ENCODE results near the gene EIF3CL. TPM values are rescaled to one million over a fixed set of nuclear protein-coding genes. Genes with fewer than 3 reads are reported as not detected.
"Not testable (repeated sequence)": the region's sequence is repeated elsewhere in the genome, so short reads cannot be mapped to it uniquely, and the experiment has no call there.

Gene EIF3CL
- total and polyA plus RNA-seq, 12 donors, result 32.4 to 313 (median 68.2) TPM

DNA sequence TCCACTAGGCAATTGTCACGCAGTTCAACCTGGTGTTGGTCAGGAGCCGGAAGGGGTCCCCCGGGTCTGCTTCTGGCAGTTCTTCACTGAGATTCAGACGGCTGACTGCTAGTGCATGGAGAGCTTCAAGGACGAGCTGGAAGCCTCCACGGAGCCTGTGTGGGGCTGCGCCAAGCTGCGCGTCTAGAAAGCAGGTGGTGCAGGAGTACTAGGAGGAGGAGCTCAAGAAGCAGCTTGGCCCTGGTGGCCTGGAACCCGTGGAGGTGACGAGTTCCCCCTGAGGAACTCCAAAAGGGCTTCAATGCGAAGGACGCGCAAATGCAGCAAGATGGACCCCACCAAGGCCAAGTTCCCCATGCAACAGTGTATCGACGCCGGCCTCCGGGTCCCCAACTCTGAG, 10.9 kb upstream of the EIF3CL start:
- H3K9me3 ChIP-seq (replicated peaks in 1 of 3); intact Hi-C loops (cut with DNase I); DNase-seq: not testable (repeated sequence)

DNA sequence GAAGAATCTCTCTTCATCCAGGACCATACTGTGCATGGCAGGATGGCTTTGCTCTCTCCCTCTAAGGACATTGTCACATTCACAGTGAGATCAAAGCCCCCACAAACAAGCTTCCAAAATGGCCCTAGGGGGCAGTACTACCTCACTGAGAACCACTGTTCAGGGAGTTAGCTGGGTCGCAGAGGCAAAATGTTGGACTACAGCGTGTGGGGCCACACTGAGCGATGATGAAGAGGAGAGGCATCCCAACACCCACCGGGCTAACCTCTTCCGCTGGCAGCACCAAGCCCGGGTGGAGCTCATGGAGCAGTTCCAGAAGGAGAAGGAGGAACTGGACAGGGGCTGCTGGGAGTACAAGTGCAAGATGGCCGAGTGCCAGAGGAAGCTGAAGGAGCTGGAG, 9.9 kb upstream of the EIF3CL start:
- H3K27me3 ChIP-seq; intact Hi-C loops (cut with DNase I); H3K4me1 ChIP-seq (replicated peaks in 1 of 2); H3K4me3 ChIP-seq; H3K9me3 ChIP-seq (replicated peaks in 1 of 3); H3K36me3 ChIP-seq (replicated peaks in 1 of 2); H3K27ac ChIP-seq; DNase-seq: not testable (repeated sequence)
- WGBS, 4 donors, result no CpG with 5 or more reads among the region's 7 CpGs

More for the DNA sequence above, 10.9 kb upstream of the EIF3CL start:
- not testable (repeated sequence) for H3K27ac ChIP-seq; H3K4me1 ChIP-seq (replicated peaks in 1 of 2); H3K4me3 ChIP-seq; H3K36me3 ChIP-seq (replicated peaks in 1 of 2); H3K27me3 ChIP-seq
- 77 to 87% (median 85%) methylated on average over 12 to 14 of the region's 18 CpGs for WGBS, 4 donors

DNA sequence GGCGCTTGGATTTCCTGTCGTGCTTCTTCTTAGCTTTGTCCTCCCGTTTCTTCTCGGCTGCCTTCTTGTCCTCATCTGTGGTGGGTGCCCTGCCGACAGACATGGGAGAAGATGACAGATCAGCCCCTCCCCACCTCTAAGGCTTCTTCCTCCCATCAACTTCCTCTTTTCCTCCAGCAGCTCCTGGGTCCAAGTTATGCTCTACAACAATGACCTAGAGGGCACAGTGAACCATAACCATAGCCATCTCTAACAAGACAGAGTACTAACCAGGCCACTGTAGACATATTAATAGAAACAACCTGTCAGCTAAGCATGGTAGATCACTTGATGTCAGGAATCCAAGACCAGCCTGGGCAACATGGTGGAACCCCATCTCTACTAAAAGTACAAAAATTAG, 11.6 kb downstream of the EIF3CL start:
- H3K27ac ChIP-seq, result not testable (repeated sequence)
- WGBS, 4 donors, result no CpG with 5 or more reads among the region's 5 CpGs

DNA sequence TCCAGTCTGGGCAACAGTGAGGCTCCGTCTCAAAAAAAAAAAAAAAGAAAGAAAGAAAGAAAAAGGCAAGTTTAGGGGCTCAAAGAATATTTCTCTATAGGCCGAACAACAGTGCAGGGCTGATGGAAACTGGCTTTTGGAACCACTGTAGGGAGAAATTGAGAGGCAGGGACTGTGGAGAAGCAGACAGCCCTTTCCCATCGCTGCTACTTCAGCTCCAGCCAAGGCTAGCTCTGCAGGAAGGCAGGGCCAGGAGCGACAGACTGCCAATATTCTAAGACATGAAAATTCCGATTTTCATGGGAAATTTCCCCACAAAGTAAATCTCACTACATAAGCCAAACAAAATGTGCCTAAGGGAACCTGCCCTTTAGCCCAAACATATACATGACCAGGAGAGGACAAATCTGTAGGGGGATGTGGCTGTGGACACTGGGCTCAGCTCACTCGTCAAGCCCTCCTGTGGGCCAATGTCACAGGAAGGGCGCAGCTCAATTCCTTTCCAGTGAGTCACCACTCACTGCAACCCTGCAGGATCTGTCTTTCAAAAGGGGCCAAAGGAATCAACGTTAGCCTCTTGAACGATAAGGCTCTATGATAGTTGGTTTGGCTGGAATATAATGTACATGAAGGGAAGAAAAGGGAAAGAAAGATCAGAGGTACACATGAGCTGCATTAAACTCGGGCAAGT, 21.3 kb downstream of the EIF3CL start:
- H3K27me3 ChIP-seq; H3K9me3 ChIP-seq (replicated peaks in 1 of 3); H3K36me3 ChIP-seq (replicated peaks in 1 of 2); intact Hi-C loops (cut with DNase I); H3K27ac ChIP-seq; H3K4me1 ChIP-seq (replicated peaks in 1 of 2); H3K4me3 ChIP-seq; DNase-seq: not testable (repeated sequence)
- WGBS, 4 donors, result 40 to 79% (median 55%) methylated on average over 1 to 2 of the region's 10 CpGs; no CpG with 5 or more reads in 1 of the 4 donors

More for the DNA sequence above, 11.6 kb downstream of the EIF3CL start:
- H3K4me3 ChIP-seq; H3K27me3 ChIP-seq; intact Hi-C loops (cut with DNase I); DNase-seq; H3K4me1 ChIP-seq (replicated peaks in 1 of 2); H3K36me3 ChIP-seq (replicated peaks in 1 of 2); H3K9me3 ChIP-seq (replicated peaks in 1 of 3): not testable (repeated sequence)

DNA sequence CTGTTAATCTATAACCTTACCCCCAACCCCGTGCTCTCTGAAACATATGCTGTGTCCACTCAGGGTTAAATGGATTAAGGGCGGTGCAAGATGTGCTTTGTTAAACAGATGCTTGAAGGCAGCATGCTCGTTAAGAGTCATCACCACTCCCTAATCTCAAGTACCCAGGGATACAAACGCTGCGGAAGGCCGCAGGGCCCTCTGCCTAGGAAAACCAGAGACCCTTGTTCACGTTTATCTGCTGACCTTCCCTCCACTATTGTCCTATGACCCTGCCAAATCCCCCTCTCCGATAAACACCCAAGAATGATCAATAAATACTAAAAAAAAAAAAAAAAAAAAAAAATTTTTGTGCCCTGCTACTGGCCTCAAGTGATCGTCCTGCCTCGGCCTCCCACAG, 25.8 kb downstream of the EIF3CL start:
- peak in 2 of 7 donors; percentile 6 to 33 for DNase-seq
- H3K36me3 ChIP-seq (replicated peaks in 1 of 2); H3K27me3 ChIP-seq; intact Hi-C loops (cut with DNase I); H3K4me1 ChIP-seq (replicated peaks in 1 of 2); H3K27ac ChIP-seq; H3K4me3 ChIP-seq; H3K9me3 ChIP-seq (replicated peaks in 1 of 3): not testable (repeated sequence)
- 90 to 98% (median 94%) methylated on average over 4 to 8 of the region's 10 CpGs for WGBS, 4 donors

DNA sequence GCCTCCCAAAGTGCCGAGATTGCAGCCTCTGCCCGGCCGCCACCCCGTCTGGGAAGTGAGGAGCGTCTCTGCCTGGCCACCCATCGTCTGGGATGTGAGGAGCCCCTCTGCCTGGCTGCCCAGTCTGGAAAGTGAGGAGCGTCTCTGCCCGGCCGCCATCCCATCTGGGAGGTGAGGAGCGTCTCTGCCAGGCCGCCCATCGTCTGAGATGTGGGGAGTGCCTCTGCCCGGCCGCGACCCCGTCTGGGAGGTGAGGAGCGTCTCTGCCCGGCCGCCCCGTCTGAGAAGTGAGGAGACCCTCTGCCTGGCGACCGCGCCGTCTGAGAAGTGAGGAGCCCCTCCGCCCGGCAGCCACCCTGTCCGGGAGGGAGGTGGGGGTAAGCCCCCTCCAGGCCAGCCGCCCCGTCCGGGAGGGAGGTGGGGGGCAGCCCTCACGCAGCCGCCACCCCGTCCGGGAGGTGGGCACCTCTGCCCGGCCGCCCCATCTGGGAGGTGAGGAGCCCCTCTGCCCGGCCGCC, 26.5 kb downstream of the EIF3CL start:
- H3K4me3 ChIP-seq; intact Hi-C loops (cut with DNase I); H3K27ac ChIP-seq; H3K9me3 ChIP-seq (replicated peaks in 1 of 3); H3K4me1 ChIP-seq (replicated peaks in 1 of 2); H3K36me3 ChIP-seq (replicated peaks in 1 of 2); H3K27me3 ChIP-seq: not testable (repeated sequence)
- peak in 2 of 7 donors; percentile 3 to 4 for DNase-seq
- WGBS, 4 donors, result 91 to 98% (median 95%) methylated on average over 15 to 28 of the region's 38 CpGs; no CpG with 5 or more reads in 1 of the 4 donors

DNA sequence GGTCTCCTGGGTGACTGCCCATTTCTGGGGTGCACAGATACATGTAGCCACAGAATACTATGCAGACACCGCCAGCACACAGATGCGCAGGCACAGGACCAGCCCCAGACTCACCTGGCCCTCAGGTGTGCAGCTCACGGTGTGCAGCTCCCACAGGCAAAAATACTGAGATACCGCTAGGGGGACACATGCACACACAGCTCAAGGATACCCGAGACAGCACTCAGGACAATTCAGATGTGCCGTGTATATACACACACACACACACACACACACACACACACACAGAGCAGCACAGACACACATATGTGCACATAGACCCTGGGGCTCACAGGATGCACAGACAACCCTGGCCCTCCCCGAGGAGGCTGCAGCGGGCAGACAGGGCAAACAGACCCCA, 28.5 kb downstream of the EIF3CL start:
- H3K4me3 ChIP-seq; H3K4me1 ChIP-seq (replicated peaks in 1 of 2); H3K9me3 ChIP-seq (replicated peaks in 1 of 3); intact Hi-C loops (cut with DNase I); H3K27me3 ChIP-seq; H3K36me3 ChIP-seq (replicated peaks in 1 of 2); H3K27ac ChIP-seq: not testable (repeated sequence)
- peak in 2 of 7 donors; percentile 12 to 43 for DNase-seq
- 0 to 6% (median 3%) methylated on average over 1 to 2 of the region's 8 CpGs; no CpG with 5 or more reads in 1 of the 4 donors for WGBS, 4 donors

DNA sequence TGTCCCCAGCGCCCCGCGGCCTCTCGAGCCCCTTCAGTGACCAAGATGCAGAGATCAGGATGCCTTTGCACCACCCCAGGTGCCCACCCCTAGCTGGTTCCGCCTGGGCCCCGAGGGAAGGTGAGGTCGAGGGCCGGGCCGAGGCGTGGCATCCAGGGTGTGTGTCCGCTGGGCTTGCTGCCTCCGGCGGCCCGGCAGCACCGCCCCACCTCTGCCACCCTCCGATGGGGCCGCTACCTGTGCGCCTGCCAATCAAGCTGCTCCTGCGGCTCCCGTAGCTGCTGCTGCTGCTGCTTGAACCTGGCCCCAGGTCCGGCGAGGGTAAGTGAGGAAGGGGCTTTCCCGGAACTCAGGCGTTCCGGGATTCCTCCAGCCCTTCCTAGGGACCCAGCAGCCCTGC, 29.4 kb downstream of the EIF3CL start:
- 0 to 1% methylated on average over 2 to 10 of the region's 25 CpGs; no CpG with 5 or more reads in 2 of the 4 donors for WGBS, 4 donors
- DNase-seq; intact Hi-C loops (cut with DNase I); H3K9me3 ChIP-seq (replicated peaks in 1 of 3); H3K36me3 ChIP-seq (replicated peaks in 1 of 2); H3K4me3 ChIP-seq; H3K27ac ChIP-seq; H3K4me1 ChIP-seq (replicated peaks in 1 of 2); H3K27me3 ChIP-seq: not testable (repeated sequence)

DNA sequence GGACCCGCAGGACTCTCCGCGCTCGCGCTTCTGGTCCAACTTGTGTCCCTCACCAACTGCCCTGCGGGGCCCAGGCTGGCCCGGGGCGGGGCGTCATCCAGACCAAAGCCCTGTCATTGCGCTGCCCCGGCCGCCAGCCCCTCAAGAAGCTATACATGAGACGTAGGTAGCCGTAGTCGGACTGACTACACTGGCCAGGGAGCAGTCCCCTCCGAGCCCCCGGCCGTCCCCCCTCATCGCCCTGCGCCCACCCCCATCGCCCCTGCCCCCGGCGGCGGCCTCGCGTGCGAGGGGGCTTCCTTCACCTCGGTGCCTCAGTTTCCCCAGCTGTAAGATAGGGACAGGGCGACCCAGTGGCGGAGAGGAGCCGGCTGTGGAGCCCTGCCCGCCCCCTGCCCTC, 35.7 kb downstream of the EIF3CL start:
- H3K9me3 ChIP-seq (replicated peaks in 1 of 3); H3K27ac ChIP-seq; intact Hi-C loops (cut with DNase I); H3K4me1 ChIP-seq (replicated peaks in 1 of 2); H3K4me3 ChIP-seq; H3K27me3 ChIP-seq; H3K36me3 ChIP-seq (replicated peaks in 1 of 2): not testable (repeated sequence)
- 5 to 20% (median 13%) methylated on average over 4 to 25 of the region's 32 CpGs; no CpG with 5 or more reads in 1 of the 4 donors for WGBS, 4 donors
- DNase-seq, result peak in 1 of 7 donors; percentile 6

DNA sequence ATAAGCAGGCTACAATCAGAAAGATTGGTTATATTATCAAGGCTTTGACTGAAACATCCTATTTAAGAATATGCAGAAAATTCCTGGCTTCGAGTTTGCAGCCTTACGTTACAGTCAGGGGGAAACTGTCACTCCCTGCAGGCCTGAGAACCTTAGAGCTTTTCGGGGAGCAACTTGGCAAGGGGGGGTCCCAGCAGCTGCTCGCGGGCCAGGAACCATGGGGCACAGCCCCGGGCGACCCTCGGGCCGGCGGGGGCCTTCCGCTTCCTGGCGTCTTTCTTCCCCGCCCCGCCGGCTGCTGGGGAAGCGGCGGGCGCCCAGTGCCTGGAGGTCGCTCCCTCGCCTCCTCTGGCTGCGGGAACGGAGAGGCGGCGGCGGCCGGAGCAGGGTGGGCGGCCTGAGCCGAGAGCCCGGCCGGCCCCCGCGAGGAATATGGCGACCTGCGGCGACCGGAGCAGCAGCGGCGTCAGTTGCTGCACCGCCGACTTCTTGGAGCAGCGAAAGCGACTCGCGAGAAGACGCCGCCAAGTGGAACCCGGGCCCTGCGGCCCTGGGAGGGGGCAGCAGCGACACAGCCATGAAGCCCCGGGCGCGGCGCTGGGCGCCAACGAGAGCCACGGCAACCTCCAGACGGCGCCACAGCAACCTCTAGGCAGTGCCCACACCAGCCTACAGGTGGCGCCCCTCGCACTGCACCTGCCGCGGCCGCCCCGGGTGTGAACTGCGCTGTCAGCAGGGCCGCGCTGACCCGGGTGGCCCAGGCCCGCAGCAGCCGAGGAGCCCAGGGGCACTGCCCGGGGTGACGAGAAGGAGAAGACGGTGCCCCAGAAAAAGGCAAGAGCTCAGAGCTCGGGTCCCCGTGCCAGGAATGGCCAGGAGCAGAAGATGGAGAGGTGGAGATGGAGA, 39.1 kb downstream of the EIF3CL start:
- peak in 1 of 7 donors; percentile 11 for DNase-seq
- H3K9me3 ChIP-seq (replicated peaks in 1 of 3); H3K27ac ChIP-seq; H3K27me3 ChIP-seq; H3K4me1 ChIP-seq (replicated peaks in 1 of 2); intact Hi-C loops (cut with DNase I); H3K36me3 ChIP-seq (replicated peaks in 1 of 2); H3K4me3 ChIP-seq: not testable (repeated sequence)
- 2 to 3% (median 2%) methylated on average over 5 to 17 of the region's 75 CpGs; no CpG with 5 or more reads in 1 of the 4 donors for WGBS, 4 donors

DNA sequence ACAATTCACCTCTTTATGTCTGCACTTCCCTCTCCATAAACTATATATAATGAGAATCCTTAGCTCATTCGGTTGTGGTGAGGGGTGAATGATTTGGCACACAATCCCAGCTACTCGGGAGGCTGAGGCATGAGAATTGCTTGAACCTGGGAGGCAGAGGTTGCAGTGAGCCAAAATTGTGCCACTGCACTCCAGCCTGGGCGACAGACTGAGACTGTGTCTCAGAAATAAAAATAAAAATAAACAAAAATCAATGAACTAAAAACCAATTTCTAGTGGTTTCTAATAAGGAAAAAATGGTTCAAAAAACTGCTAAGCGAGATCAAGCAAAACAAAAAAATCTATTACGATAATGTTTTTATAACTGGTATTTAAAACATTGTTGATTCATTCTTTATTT, 40.2 kb downstream of the EIF3CL start, which contains the start of gene NPIPB6:
Gene NPIPB6 (minus strand): TSS at position 101 of the 400 bp plus-strand sequence. CDS start 686 bp downstream, outside the sequence.
- H3K27ac ChIP-seq; H3K27me3 ChIP-seq; H3K9me3 ChIP-seq (replicated peaks in 1 of 3); intact Hi-C loops (cut with DNase I); DNase-seq; H3K36me3 ChIP-seq (replicated peaks in 1 of 2); H3K4me1 ChIP-seq (replicated peaks in 1 of 2); H3K4me3 ChIP-seq: not testable (repeated sequence)
- WGBS, 4 donors, result no CpG with 5 or more reads among the region's 5 CpGs
